Epithelial cell of esophagus (primary cell): ENCODE results near the gene GTPBP1.

Source experiments
- DNase-seq: peaks from one replicate; pipeline ENCODE4 v3.0.0; 2010; ENCODE audit warnings: low read depth
- H3K4me3 ChIP-seq: 2 replicates; pipeline ENCODE4 v1.5.1; 2011; ENCODE audit warnings: mild to moderate bottlenecking, low read length, control low read depth
- TF ChIP-seq, protein P1 (sequence below): IDR thresholded peaks from 2 replicates; pipeline ENCODE4 v1.5.1; 2011; ENCODE audit warnings: low read depth, mild to moderate bottlenecking, low read length, control low read depth, inconsistent platforms; ENCODE audit not compliant: insufficient read depth; ENCODE audit errors: missing control alignments

The GTPBP1 gene

DNA sequence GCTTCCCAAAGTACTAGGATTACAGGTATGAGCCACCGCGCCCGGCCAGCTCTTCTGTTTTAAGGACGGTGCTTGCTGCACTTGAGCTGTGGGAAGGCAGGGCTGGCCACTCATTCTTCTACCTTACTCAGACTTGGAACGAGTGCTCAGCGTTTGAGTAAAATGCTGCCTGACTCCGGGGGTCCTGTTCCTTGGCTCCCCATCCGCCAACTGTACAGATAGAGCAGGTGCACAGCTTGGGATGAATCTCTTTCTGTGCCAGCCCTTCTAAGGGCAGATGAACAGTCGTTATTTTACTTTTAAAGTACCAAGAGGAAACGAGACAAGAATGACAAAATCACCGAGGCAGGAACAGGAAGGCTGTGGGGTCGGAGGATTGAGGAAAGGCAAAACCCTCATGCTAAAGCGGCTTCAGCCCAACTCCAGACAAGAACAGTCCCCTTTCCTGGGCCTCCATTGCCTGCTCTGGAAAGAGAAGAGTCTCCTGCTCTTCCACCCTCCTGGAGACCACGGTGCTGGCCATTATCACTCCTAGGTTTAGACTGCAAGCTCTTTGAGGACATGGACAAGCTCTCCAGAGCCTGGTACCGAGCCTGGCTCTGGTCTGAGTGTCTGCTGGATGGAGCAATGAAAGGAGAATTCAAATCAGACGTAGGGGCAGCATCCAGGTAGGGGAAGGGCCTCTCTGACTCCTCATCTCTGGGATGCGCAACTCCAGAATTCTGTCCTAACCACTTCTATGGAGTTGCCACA, 51.1 kb downstream of the GTPBP1 start:
- TF ChIP-seq, protein P1, sequence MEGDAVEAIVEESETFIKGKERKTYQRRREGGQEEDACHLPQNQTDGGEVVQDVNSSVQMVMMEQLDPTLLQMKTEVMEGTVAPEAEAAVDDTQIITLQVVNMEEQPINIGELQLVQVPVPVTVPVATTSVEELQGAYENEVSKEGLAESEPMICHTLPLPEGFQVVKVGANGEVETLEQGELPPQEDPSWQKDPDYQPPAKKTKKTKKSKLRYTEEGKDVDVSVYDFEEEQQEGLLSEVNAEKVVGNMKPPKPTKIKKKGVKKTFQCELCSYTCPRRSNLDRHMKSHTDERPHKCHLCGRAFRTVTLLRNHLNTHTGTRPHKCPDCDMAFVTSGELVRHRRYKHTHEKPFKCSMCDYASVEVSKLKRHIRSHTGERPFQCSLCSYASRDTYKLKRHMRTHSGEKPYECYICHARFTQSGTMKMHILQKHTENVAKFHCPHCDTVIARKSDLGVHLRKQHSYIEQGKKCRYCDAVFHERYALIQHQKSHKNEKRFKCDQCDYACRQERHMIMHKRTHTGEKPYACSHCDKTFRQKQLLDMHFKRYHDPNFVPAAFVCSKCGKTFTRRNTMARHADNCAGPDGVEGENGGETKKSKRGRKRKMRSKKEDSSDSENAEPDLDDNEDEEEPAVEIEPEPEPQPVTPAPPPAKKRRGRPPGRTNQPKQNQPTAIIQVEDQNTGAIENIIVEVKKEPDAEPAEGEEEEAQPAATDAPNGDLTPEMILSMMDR: no peak
- DNase-seq: no peak
- peak overlapping the region; percentile 50 for H3K4me3 ChIP-seq

DNA sequence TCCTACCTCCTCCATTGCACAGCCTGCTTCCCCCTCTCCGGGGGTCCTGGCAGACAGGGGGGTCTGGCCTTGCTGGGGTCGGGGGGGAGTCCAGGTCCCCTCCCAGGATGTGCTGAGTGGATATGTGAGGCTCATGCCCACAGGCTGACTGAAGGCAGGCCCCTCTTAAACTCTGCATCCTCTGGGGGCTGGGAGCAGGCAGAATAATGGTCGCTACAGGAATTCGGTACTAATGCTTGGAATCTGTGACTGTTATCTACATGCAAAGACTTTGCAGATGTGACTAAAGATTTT, 51.7 kb downstream of the GTPBP1 start:
- no peak for DNase-seq
- no peak overlapping the region for H3K4me3 ChIP-seq

DNA sequence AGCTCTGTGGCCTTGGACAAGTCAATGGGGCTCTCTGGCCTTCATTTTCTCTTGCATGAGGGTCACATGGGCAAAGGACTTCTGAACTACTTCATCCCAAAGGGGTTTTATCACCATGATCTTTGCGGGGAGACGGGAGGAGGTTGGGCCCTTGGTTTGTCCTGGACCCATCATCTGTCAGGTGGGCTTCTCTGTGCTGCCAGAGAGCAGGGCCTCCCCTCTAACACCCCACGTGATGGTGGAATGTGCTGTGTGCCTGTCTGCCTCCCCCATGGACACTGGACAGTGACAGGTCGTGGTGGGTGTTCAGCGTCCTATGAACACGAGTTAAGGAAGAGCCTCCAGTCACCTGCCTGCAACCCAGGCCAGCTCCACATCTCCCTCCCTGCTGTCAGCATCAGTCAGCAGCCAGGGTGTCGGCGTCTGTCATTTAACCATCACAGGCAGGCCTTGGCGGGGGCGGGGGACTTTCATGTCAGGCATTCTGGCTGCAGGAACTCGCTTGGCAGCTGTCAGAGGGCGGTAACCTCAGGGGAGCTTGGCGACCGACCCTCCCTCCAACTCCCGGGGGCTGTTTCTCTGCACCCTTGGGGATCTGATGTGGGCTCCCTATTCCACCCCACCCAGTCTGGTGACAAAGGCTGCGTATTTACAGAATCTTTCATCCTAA, 52.7 kb downstream of the GTPBP1 start:
- no peak for DNase-seq
- TF ChIP-seq, protein P1: no peak
- no peak overlapping the region for H3K4me3 ChIP-seq

More for the DNA sequence above, 51.7 kb downstream of the GTPBP1 start:
- TF ChIP-seq, protein P1: no peak

DNA sequence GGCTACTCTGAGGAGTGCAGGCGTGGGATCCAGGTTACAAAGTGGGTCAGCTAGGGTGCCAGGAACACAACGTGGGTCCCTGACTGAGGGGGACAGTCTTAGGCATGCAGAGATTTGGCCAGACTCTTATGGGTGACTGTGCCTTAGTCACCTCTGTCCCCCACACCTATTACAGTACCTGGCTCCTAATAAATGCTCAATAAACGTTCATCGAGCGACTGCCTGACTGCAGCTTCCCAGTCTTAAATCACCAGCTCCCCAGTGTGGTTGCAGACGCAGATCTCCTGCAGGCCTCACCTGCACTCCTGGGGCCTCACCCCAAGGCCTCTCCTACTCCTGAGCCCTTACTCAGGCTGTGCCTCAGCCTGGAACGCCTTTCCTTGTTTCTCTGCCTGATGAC, 53.3 kb downstream of the GTPBP1 start:
- no peak overlapping the region for H3K4me3 ChIP-seq
- TF ChIP-seq, protein P1: no peak
- no peak for DNase-seq

DNA sequence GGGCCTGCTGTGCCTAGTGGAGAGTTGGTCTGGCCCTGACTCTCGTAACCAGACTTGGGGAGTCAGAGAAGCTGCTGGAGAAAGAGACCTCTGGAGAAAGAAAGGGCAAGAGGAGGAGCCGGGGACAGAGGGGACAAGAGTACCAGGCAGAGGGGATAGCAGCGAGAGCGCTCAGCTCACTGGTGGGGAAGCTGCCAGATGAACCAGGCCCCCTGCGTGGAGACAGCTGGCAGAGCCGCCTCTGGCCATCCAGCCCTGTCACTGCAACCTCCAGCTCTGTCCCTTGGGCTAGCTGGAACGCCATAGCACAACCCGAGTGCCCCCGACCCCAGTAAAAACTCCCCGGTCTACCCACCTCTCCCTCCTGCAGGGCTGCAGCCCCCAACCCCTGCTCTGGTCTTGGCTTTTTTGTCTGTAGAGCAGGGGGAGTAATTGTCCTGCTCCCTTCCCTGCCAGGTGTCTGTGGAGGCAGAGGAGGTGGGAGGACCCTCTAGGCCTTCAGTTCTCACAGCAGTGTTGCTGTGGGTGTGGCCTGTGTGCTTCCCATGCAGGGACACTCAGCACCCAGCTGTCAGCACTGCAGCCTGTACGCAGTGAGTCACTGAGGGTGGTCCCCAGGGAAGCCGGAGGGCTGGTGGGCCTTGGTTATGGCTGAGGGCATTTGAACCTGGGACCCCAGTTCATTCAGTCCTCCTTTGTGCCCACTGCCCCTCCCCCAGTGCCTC, 54.9 kb downstream of the GTPBP1 start:
- no peak overlapping the region for H3K4me3 ChIP-seq
- TF ChIP-seq, protein P1: no peak
- DNase-seq: no peak

DNA sequence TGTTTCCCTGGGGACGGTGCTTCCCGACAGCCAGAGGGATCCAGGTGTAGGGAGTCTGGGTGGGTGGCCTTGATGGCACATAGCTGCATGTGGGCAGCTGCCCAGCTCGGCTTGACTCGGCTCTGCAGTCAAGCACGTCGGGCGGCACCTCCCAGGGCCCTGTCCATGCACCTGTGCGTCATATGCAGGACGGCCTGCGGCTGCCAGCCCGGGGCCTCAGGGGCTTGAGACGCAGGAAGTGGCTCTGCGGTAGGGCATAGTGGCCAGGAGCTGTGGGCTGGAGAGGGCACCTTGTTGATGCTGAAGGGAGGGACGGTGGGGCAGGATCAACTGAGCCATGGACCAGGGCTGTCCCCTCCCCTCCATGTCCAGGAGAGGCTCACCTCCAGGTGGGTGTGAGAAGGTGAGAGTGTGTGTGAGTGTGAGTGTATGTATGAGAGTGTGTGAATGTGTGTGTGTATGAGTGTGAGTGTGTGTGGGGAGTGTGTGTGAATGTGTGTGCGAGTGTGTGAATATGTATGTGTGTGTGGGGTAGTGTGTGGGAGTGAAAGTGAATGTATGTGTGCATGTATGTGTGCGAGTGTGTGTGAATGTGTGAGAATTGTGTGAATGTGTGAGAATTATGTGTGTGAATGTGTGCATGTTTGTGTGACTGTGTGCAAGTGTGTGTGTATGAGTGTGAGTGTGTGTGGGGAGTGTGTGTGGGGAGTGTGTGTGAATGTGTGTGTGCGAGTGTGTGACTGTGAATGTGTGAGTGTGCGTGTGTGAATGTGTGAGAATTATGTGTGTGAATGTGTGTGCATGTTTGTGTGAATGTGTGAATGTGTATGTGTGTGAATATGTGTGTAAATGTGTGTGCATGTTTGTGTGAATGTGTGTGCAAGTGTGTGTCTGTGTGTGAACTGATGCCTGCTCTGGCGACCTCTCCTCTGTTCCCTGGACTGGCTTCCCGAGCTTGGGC, 55.7 kb downstream of the GTPBP1 start:
- DNase-seq: no peak
- TF ChIP-seq, protein P1: no peak
- no peak overlapping the region for H3K4me3 ChIP-seq
